Heart left ventricle (tissue), 13 donors: ENCODE results near the gene DDX47.

ENCODE experiments used
- CTCF ChIP-seq, 12 donors: fragments of 200-600 bp; sonication (generic) in 4 of 12; IDR thresholded peaks; one replicate each; pipeline versions ENCODE4 v1.5.0 to v1.8.0; 2018 to 2022; ENCODE audit warnings: antibody characterized with exemption in 12 of 12, mild to moderate bottlenecking in 5 of 12
- POLR2A ChIP-seq, 2 donors: fragments of 450-650 bp; IDR thresholded peaks; one replicate each; pipeline ENCODE4 v1.6.1; 2017; ENCODE audit warnings: antibody characterized with exemption in 2 of 2, mild to moderate bottlenecking in 2 of 2, moderate library complexity in 2 of 2
- donor health status: ischemic (EF 13 %, LVEDD 7.1; RV severe dilation, severe dysfunction).
- donor health status: DM: no; HTN: yes; CAD: no.
- donor health status: DM: no; HTN: no; CAD: no.
- donor health status: ischemic (EF 25% LVEDD 6.9; RV normal size, moderate dysfunction).
- donor health status: ischemic (EF 25% LVEDD 5.7; RV mildly dilated, moderate dysfunction).
- donor health status: ischemic (EF 35%, LVEDD 5.7; RV mildly dilated, moderate dysfunction).
- donor health status: nonischemic (EF 11% LVEDD 7.7; RV severe dilation, severe dysfunction).
- donor health status: DM: yes; HTN: yes; CAD: no.
- donor health status: PGD.
- donor health status: ischemic (EF 29% LVEDD 5.4; RV normal size, mild dysfunction).
- donor health status: nonischemic (EF 23%, LVEDD 6.1; RV moderate dilation, normal function).

- TF ChIP-seq POLR2A (IDR thresholded peaks at IDR 0.05): no peak
- TF ChIP-seq CTCF (IDR thresholded peaks at IDR 0.05): no peak
Measured at GRCh38 chr12:12776261-12776660, 36.9 kb upstream of the DDX47 start.
